ENCODE data around the gene IQSEC1. TPM values are rescaled to one million over a fixed set of nuclear protein-coding genes. Genes with fewer than 3 reads are reported as not detected.
A peak's percentile ranks its signal among the peaks of the same experiment; 100 is the strongest.

IQSEC1 gene
- total RNA-seq, 1 donor, result 22.1 TPM

- Histone ChIP-seq H3K4me1 (ENCODE audit: insufficient read depth, low read length) (peaks cover 11% of the 10 kb centered on the region), H3K79me2 (ENCODE audit: insufficient read depth, low read length) (no peaks in the 10 kb centered on the region), H3K27ac (ENCODE audit: low read depth, low read length) (no peak overlapping the region), H3K9me3 (ENCODE audit: low read depth, low read length) (no peaks in the 10 kb centered on the region), H3K27me3 (ENCODE audit: insufficient read depth, low read length) (no peaks in the 10 kb centered on the region), H3K4me3 (ENCODE audit: insufficient read depth, low read length) (no peak overlapping the region), H2AFZ (ENCODE audit: low read length) (no peak overlapping the region), H4K20me1 (ENCODE audit: insufficient read depth, low read length) (no peaks in the 10 kb centered on the region), H3K4me2 (ENCODE audit: insufficient read depth, low read length) (no peak overlapping the region), H3K36me3 (ENCODE audit: insufficient read depth, low read length) (no peaks in the 10 kb centered on the region)
- DNase-seq (ENCODE audit: insufficient read length, low spot score, missing footprints), result no peak
- TF ChIP-seq CTCF (IDR thresholded peaks at IDR 0.05; ENCODE audit: extremely low read depth, low read depth, low read length), result no peak
Measured at GRCh38 chr3:13003608-13004007, 69.6 kb downstream of the IQSEC1 start.

DNA sequence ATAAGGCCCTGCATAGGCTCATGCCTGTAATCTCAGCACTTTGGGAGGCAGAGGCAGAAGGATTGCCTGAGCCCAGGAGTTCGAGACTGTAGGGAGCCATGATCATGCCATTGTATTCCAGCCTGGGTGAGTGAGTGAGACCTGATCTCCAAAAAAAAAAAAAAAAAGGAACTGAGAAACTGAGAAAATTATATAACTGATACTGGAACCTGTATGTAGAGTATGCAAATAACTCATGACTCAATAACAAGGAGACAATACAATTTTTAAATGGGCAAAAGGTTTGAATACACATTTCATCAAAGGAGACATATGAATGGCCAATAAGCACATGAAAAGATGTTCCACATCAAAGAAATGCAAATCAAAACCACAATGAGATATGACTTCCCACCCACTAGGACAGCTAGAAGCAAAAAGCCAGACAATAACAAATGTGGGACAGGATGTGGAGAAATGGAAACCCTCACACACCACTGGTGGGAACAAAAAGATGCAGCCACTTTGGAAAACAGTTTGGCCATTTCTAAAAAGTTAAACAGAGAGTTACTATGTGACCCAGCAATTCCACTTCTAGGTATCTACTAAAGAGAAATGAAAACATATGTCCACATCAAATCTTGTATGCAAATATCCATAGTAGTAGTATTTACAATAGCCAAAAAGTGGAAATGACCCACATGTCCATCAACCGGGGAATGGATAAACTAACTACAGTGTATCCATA lies 70.7 kb downstream of the IQSEC1 start:
- DNase-seq (ENCODE audit: insufficient read length, low spot score, missing footprints), result no peak
- no peak overlapping the region for H3K27ac ChIP-seq (ENCODE audit: low read depth, low read length)
- no peaks in the 10 kb centered on the region for H3K27me3 ChIP-seq (ENCODE audit: insufficient read depth, low read length)
- H3K36me3 ChIP-seq (ENCODE audit: insufficient read depth, low read length), result no peaks in the 10 kb centered on the region
- H3K4me2 ChIP-seq (ENCODE audit: insufficient read depth, low read length), result no peak overlapping the region
- no peak for TF ChIP-seq CTCF (IDR thresholded peaks at IDR 0.05; ENCODE audit: extremely low read depth, low read depth, low read length)
- peaks cover 11% of the 10 kb centered on the region for H3K4me1 ChIP-seq (ENCODE audit: insufficient read depth, low read length)
- no peak overlapping the region for H3K4me3 ChIP-seq (ENCODE audit: insufficient read depth, low read length)
- H4K20me1 ChIP-seq (ENCODE audit: insufficient read depth, low read length), result no peaks in the 10 kb centered on the region
- H3K9me3 ChIP-seq (ENCODE audit: low read depth, low read length), result no peaks in the 10 kb centered on the region
- H3K79me2 ChIP-seq (ENCODE audit: insufficient read depth, low read length), result no peaks in the 10 kb centered on the region
- no peak overlapping the region for H2AFZ ChIP-seq (ENCODE audit: low read length)

DNA sequence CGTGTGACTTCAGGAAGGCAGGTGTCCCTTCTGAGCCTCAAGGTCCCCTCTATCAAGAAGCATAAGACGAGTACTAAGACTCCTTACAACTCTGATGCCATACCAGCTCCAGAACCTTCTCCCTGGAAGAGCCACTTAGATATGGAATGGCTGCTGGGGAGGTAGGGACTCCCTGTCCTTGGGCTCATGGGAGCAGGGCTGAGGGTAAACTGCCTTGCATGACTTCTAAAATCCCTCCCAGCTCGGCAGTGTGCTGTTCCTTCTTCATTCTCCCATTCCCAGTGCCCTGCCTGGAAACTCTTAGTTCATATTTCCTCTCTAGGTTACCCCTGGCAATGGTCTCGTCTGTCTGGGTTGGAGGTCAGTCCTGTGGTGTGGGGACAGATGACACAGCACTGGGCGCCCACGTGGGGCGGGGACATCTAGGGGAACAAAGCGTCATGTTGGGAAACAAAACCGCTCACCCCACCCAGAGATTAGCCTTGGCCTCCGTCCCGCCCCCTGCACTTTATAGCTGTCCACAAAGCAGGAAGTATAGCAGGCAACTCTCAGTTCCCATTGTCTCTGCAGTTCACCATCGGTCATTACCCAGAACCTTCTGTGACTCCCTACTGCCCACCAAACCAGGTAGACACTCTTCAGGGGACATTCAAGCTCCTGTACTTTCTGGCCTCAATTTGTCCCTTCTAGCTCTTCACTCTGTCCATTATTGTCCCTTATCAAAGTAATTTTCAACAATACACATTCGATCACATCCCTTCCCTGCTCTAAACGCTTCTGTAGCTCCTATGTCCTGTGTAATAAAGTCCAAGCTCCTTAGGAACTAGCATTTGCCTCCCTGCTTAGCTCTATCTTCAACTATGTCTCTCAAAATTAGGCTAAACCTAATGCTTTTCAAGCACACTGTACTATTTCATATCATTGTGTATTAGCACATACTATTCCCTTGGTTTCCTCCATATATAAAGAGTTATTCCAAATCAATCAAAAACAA lies 73.8 kb downstream of the IQSEC1 start:
- no peak for TF ChIP-seq CTCF (IDR thresholded peaks at IDR 0.05; ENCODE audit: extremely low read depth, low read depth, low read length)

GRCh38 chr3:12998648-12999047 lies 74.6 kb downstream of the IQSEC1 start:
- peak overlapping the region; percentile 71 for H3K4me2 ChIP-seq (ENCODE audit: insufficient read depth, low read length)
- H3K4me3 ChIP-seq (ENCODE audit: insufficient read depth, low read length), result no peak overlapping the region
- H3K27ac ChIP-seq (ENCODE audit: low read depth, low read length), result peak overlapping the region; percentile 5
- DNase-seq (ENCODE audit: insufficient read length, low spot score, missing footprints), result no peak
- H3K27me3 ChIP-seq (ENCODE audit: insufficient read depth, low read length), result no peaks in the 10 kb centered on the region
- no peaks in the 10 kb centered on the region for H3K36me3 ChIP-seq (ENCODE audit: insufficient read depth, low read length)
- H3K4me1 ChIP-seq (ENCODE audit: insufficient read depth, low read length), result peaks cover 11% of the 10 kb centered on the region
- no peaks in the 10 kb centered on the region for H3K9me3 ChIP-seq (ENCODE audit: low read depth, low read length)
- no peak overlapping the region for H2AFZ ChIP-seq (ENCODE audit: low read length)
- no peaks in the 10 kb centered on the region for H4K20me1 ChIP-seq (ENCODE audit: insufficient read depth, low read length)
- TF ChIP-seq CTCF (IDR thresholded peaks at IDR 0.05; ENCODE audit: extremely low read depth, low read depth, low read length), result no peak
- H3K79me2 ChIP-seq (ENCODE audit: insufficient read depth, low read length), result no peaks in the 10 kb centered on the region

More for the DNA sequence above, 73.8 kb downstream of the IQSEC1 start:
- peak; percentile 89 for DNase-seq (ENCODE audit: insufficient read length, low spot score, missing footprints)
- Histone ChIP-seq H4K20me1 (ENCODE audit: insufficient read depth, low read length) (no peaks in the 10 kb centered on the region), H3K4me2 (ENCODE audit: insufficient read depth, low read length) (peak overlapping the region; percentile 71), H3K4me1 (ENCODE audit: insufficient read depth, low read length) (peaks cover 11% of the 10 kb centered on the region), H3K4me3 (ENCODE audit: insufficient read depth, low read length) (peak overlapping the region; percentile 34), H3K9me3 (ENCODE audit: low read depth, low read length) (no peaks in the 10 kb centered on the region), H3K79me2 (ENCODE audit: insufficient read depth, low read length) (no peaks in the 10 kb centered on the region), H3K27me3 (ENCODE audit: insufficient read depth, low read length) (no peaks in the 10 kb centered on the region), H2AFZ (ENCODE audit: low read length) (peak overlapping the region; percentile 85), H3K36me3 (ENCODE audit: insufficient read depth, low read length) (no peaks in the 10 kb centered on the region), H3K27ac (ENCODE audit: low read depth, low read length) (peak overlapping the region; percentile 5)
